OCI-LY3 (cell line): ENCODE data around the gene ITGBL1.

Experiments used
- H2AFZ ChIP-seq: fragments of 200-600, 300-600 bp; shearing (Covaris generic); 2 replicates; pipeline ENCODE4 v1.6.0; 2014; ENCODE audit warnings: antibody characterized with exemption, low read depth, low read length
- H3K27ac ChIP-seq: fragments of 200-600, 300-600 bp; sonication (generic); 2 replicates; pipeline ENCODE4 v1.5.1; 2014; ENCODE audit warnings: mild to moderate bottlenecking, low read length, moderate library complexity, mixed read lengths
- H3K27me3 ChIP-seq: fragments of 200-600, 300-600 bp; sonication (generic); 2 replicates; pipeline ENCODE4 v1.6.1; 2014; ENCODE audit warnings: low read depth, low read length, mixed read lengths
- H3K36me3 ChIP-seq: fragments of 200-600, 300-600 bp; sonication (generic); replicated peaks from 2 replicates; pipeline ENCODE3; 2014; ENCODE audit warnings: low read depth, low read length, mixed read lengths
- H3K4me1 ChIP-seq: fragments of 300-600, 200-600 bp; sonication (generic); 2 replicates; pipeline ENCODE4 v1.6.1; 2014; ENCODE audit warnings: low read length, mixed read lengths
- H3K4me2 ChIP-seq: fragments of 200-600, 300-600 bp; sonication (generic); 2 replicates; pipeline ENCODE4 v1.6.1; 2014; ENCODE audit warnings: low read length, mixed read lengths
- H3K4me3 ChIP-seq: fragments of 300-600, 200-600 bp; sonication (generic); 2 replicates; pipeline ENCODE4 v1.5.1; 2014; ENCODE audit warnings: antibody characterized with exemption, mild to moderate bottlenecking, low read length, moderate library complexity
- H3K79me2 ChIP-seq: fragments of 300-600, 200-600 bp; shearing (Covaris generic); 2 replicates; pipeline ENCODE4 v1.6.1; 2014; ENCODE audit warnings: mild to moderate bottlenecking, low read length, mixed read lengths
- H3K9ac ChIP-seq: fragments of 300-600, 200-600 bp; shearing (Covaris generic); 2 replicates; pipeline ENCODE4 v1.6.0; 2014; ENCODE audit warnings: mild to moderate bottlenecking, low read length, moderate library complexity
- H3K9me3 ChIP-seq: fragments of 200-600, 300-600 bp; shearing (Covaris generic); 2 replicates; pipeline ENCODE4 v1.6.1; 2014; ENCODE audit warnings: low read length, mixed read lengths; ENCODE audit not compliant: insufficient read depth
- H4K20me1 ChIP-seq: fragments of 200-600, 300-600 bp; sonication (generic); 2 replicates; pipeline ENCODE4 v1.6.1; 2016; ENCODE audit warnings: low read length, mixed read lengths; ENCODE audit not compliant: insufficient read depth
- CTCF ChIP-seq: fragments of 200-600, 300-600 bp; sonication (generic); IDR thresholded peaks from 2 replicates; pipeline ENCODE4 v1.5.1; 2014; ENCODE audit warnings: antibody characterized with exemption, low read length, low read depth
- EZH2phosphoT487 ChIP-seq: fragments of 200-600 bp; shearing (Covaris generic); IDR thresholded peaks from 2 replicates; pipeline ENCODE4 v1.6.1; 2018; ENCODE audit warnings: antibody characterized with exemption, mixed run types, low read depth

Gene ITGBL1

GRCh38 chr13:101751488-101751887, 299.0 kb downstream of the ITGBL1 start:
- peaks cover 10% of the 10 kb centered on the region for H3K4me1 ChIP-seq
- no peak overlapping the region for H3K27ac ChIP-seq
- no peak overlapping the region for H2AFZ ChIP-seq
- no peaks in the 10 kb centered on the region for H3K36me3 ChIP-seq
- TF ChIP-seq CTCF = no peak
- no peak for TF ChIP-seq EZH2phosphoT487
- no peak overlapping the region for H3K9ac ChIP-seq
- H4K20me1 ChIP-seq = no peaks in the 10 kb centered on the region
- no peaks in the 10 kb centered on the region for H3K79me2 ChIP-seq
- no peaks in the 10 kb centered on the region for H3K9me3 ChIP-seq
- H3K27me3 ChIP-seq = peaks cover 19% of the 10 kb centered on the region
- H3K4me3 ChIP-seq = no peak overlapping the region
- H3K4me2 ChIP-seq = no peak overlapping the region

- Histone ChIP-seq H3K27ac (no peak overlapping the region), H3K9me3 (no peaks in the 10 kb centered on the region), H3K4me1 (peaks cover 3% of the 10 kb centered on the region; the same call in 1 of the 2 replicates), H3K36me3 (no peaks in the 10 kb centered on the region), H3K79me2 (no peaks in the 10 kb centered on the region), H3K4me3 (no peak overlapping the region), H3K4me2 (no peak overlapping the region), H3K27me3 (peaks cover 18% of the 10 kb centered on the region), H2AFZ (no peak overlapping the region), H4K20me1 (no peaks in the 10 kb centered on the region), H3K9ac (no peak overlapping the region)
- TF ChIP-seq EZH2phosphoT487 (no peak), CTCF (no peak)
Measured at GRCh38 chr13:101752432-101752831, 300.0 kb downstream of the ITGBL1 start.

GRCh38 chr13:101755228-101755887, 302.9 kb downstream of the ITGBL1 start:
- H3K27ac ChIP-seq = no peak overlapping the region
- H3K4me2 ChIP-seq = no peak overlapping the region
- H2AFZ ChIP-seq = no peak overlapping the region
- no peaks in the 10 kb centered on the region for H4K20me1 ChIP-seq
- peaks cover 40% of the 10 kb centered on the region for H3K27me3 ChIP-seq
- no peak overlapping the region for H3K9ac ChIP-seq
- H3K36me3 ChIP-seq = no peaks in the 10 kb centered on the region
- H3K4me3 ChIP-seq = no peak overlapping the region
- H3K9me3 ChIP-seq = no peaks in the 10 kb centered on the region
- TF ChIP-seq CTCF (no peak), EZH2phosphoT487 (no peak)
- H3K4me1 ChIP-seq = peaks cover 3% of the 10 kb centered on the region; the same call in 1 of the 2 replicates
- no peaks in the 10 kb centered on the region for H3K79me2 ChIP-seq

- Histone ChIP-seq H3K4me2 (no peak overlapping the region), H3K4me1 (no peaks in the 10 kb centered on the region), H3K4me3 (no peak overlapping the region), H3K9me3 (no peaks in the 10 kb centered on the region), H3K27me3 (peaks cover 53% of the 10 kb centered on the region), H4K20me1 (no peaks in the 10 kb centered on the region), H3K79me2 (no peaks in the 10 kb centered on the region), H3K36me3 (no peaks in the 10 kb centered on the region), H2AFZ (no peak overlapping the region), H3K9ac (no peak overlapping the region), H3K27ac (no peak overlapping the region)
- TF ChIP-seq EZH2phosphoT487 (no peak), CTCF (peak; percentile 89)
Measured at GRCh38 chr13:101757446-101758039, 305.1 kb downstream of the ITGBL1 start.
